Measurements from ENCODE around the gene G6PC2.
"Not testable (repeated sequence)": the region's sequence is repeated elsewhere in the genome, so short reads cannot be mapped to it uniquely, and the experiment has no call there.

The G6PC2 gene

GRCh38 chr2:168901003-168901402 lies at the start of gene G6PC2:
TSS of gene G6PC2 (plus strand) at chr2:168901291. CDS start at chr2:168901332, 41 bp downstream.
- in situ Hi-C loops (cut with HindIII; ENCODE audit: low sequenced_read_pairs) = loop anchor here (25.0 kb wide), 1 partner anchor 564 kb away; no protein-coding TSS in a partner anchor

GRCh38 chr2:168851674-168852320 lies 49.3 kb upstream of the G6PC2 start:
- in situ Hi-C loops (cut with HindIII; ENCODE audit: low sequenced_read_pairs) = no loop called here

GRCh38 chr2:168852481-168852880 lies 48.6 kb upstream of the G6PC2 start:
- in situ Hi-C loops (cut with HindIII; ENCODE audit: low sequenced_read_pairs) = no loop called here

- in situ Hi-C loops (cut with HindIII; ENCODE audit: low sequenced_read_pairs) = no loop called here
Measured at GRCh38 chr2:168853471-168853870, 47.6 kb upstream of the G6PC2 start.

GRCh38 chr2:168854651-168855050 lies 46.4 kb upstream of the G6PC2 start:
- in situ Hi-C loops (cut with HindIII; ENCODE audit: low sequenced_read_pairs) = no loop called here

GRCh38 chr2:168855601-168856000 lies 45.5 kb upstream of the G6PC2 start:
- in situ Hi-C loops (cut with HindIII; ENCODE audit: low sequenced_read_pairs) = no loop called here

GRCh38 chr2:168858146-168858545 lies 42.9 kb upstream of the G6PC2 start:
- in situ Hi-C loops (cut with HindIII; ENCODE audit: low sequenced_read_pairs) = no loop called here

- in situ Hi-C loops (cut with HindIII; ENCODE audit: low sequenced_read_pairs) = not testable (repeated sequence)
Measured at GRCh38 chr2:168867164-168867563, 33.9 kb upstream of the G6PC2 start.

GRCh38 chr2:168870369-168870768 lies 30.7 kb upstream of the G6PC2 start:
- in situ Hi-C loops (cut with HindIII; ENCODE audit: low sequenced_read_pairs) = not testable (repeated sequence)

- in situ Hi-C loops (cut with HindIII; ENCODE audit: low sequenced_read_pairs) = not testable (repeated sequence)
Measured at GRCh38 chr2:168870824-168871223, 30.3 kb upstream of the G6PC2 start.

GRCh38 chr2:168874368-168875054 lies 26.6 kb upstream of the G6PC2 start:
- in situ Hi-C loops (cut with HindIII; ENCODE audit: low sequenced_read_pairs) = loop anchor here (5.0 kb wide), 1 partner anchor 37 kb away; no protein-coding TSS in a partner anchor

- in situ Hi-C loops (cut with HindIII; ENCODE audit: low sequenced_read_pairs) = loop anchor here (5.0 kb wide), 1 partner anchor 35 kb away; no protein-coding TSS in a partner anchor
Measured at GRCh38 chr2:168882163-168882562, 18.9 kb upstream of the G6PC2 start.

GRCh38 chr2:168884975-168885374 lies 16.1 kb upstream of the G6PC2 start:
- in situ Hi-C loops (cut with HindIII; ENCODE audit: low sequenced_read_pairs) = loop anchor here (5.0 kb wide), 1 partner anchor 32 kb away; no protein-coding TSS in a partner anchor

GRCh38 chr2:168889635-168890005 lies 11.5 kb upstream of the G6PC2 start:
- in situ Hi-C loops (cut with HindIII; ENCODE audit: low sequenced_read_pairs) = no loop called here

- in situ Hi-C loops (cut with HindIII; ENCODE audit: low sequenced_read_pairs) = no loop called here
Measured at GRCh38 chr2:168890006-168890782, 10.9 kb upstream of the G6PC2 start, which contains the start of gene SPC25. TSS of gene SPC25 (minus strand) at chr2:168890430. CDS start at chr2:168889519, 911 bp downstream.

- in situ Hi-C loops (cut with HindIII; ENCODE audit: low sequenced_read_pairs) = no loop called here
Measured at GRCh38 chr2:168892327-168892726, 8.8 kb upstream of the G6PC2 start.

- in situ Hi-C loops (cut with HindIII; ENCODE audit: low sequenced_read_pairs) = no loop called here
Measured at GRCh38 chr2:168894101-168894500, 7.0 kb upstream of the G6PC2 start.

- in situ Hi-C loops (cut with HindIII; ENCODE audit: low sequenced_read_pairs) = no loop called here
Measured at GRCh38 chr2:168894720-168895119, 6.4 kb upstream of the G6PC2 start.

- in situ Hi-C loops (cut with HindIII; ENCODE audit: low sequenced_read_pairs) = no loop called here
Measured at GRCh38 chr2:168895771-168896170, 5.3 kb upstream of the G6PC2 start.

- in situ Hi-C loops (cut with HindIII; ENCODE audit: low sequenced_read_pairs) = no loop called here
Measured at GRCh38 chr2:168896783-168897182, 4.3 kb upstream of the G6PC2 start.

GRCh38 chr2:168897449-168897848 lies 3.6 kb upstream of the G6PC2 start:
- in situ Hi-C loops (cut with HindIII; ENCODE audit: low sequenced_read_pairs) = no loop called here

Measured in endothelial cell of hepatic sinusoid (primary cell).